ENCODE measurements around the gene GRID1. TPM values are rescaled to one million over a fixed set of nuclear protein-coding genes. Genes with fewer than 3 reads are reported as not detected.

Gene GRID1
- total RNA-seq, 1 donor: not detected

- H3K4me3 ChIP-seq (ENCODE audit: low read depth, low read length): no peak overlapping the region
- DNase-seq (ENCODE audit: low read depth): no peak
- no peak for TF ChIP-seq CTCF (IDR thresholded peaks at IDR 0.05; ENCODE audit: insufficient read depth, low read depth, low read length)
Observed at GRCh38 chr10:86298501-86299001, 68.0 kb downstream of the GRID1 start.

- TF ChIP-seq CTCF (IDR thresholded peaks at IDR 0.05; ENCODE audit: insufficient read depth, low read depth, low read length): no peak
- no peak for DNase-seq (ENCODE audit: low read depth)
- H3K4me3 ChIP-seq (ENCODE audit: low read depth, low read length): no peak overlapping the region
Observed at GRCh38 chr10:86295791-86296190, 70.8 kb downstream of the GRID1 start.

GRCh38 chr10:86295351-86295750 lies 71.2 kb downstream of the GRID1 start:
- no peak for TF ChIP-seq CTCF (IDR thresholded peaks at IDR 0.05; ENCODE audit: insufficient read depth, low read depth, low read length)
- no peak overlapping the region for H3K4me3 ChIP-seq (ENCODE audit: low read depth, low read length)
- DNase-seq (ENCODE audit: low read depth): no peak

- H3K4me3 ChIP-seq (ENCODE audit: low read depth, low read length): no peak overlapping the region
- DNase-seq (ENCODE audit: low read depth): no peak
- no peak for TF ChIP-seq CTCF (IDR thresholded peaks at IDR 0.05; ENCODE audit: insufficient read depth, low read depth, low read length)
Observed at GRCh38 chr10:86294346-86295265, 72.0 kb downstream of the GRID1 start.

GRCh38 chr10:86293396-86293791 lies 73.2 kb downstream of the GRID1 start:
- no peak overlapping the region for H3K4me3 ChIP-seq (ENCODE audit: low read depth, low read length)
- no peak for TF ChIP-seq CTCF (IDR thresholded peaks at IDR 0.05; ENCODE audit: insufficient read depth, low read depth, low read length)
- DNase-seq (ENCODE audit: low read depth): no peak

GRCh38 chr10:86292462-86293395 lies 73.9 kb downstream of the GRID1 start:
- TF ChIP-seq CTCF (IDR thresholded peaks at IDR 0.05; ENCODE audit: insufficient read depth, low read depth, low read length): no peak
- DNase-seq (ENCODE audit: low read depth): no peak
- no peak overlapping the region for H3K4me3 ChIP-seq (ENCODE audit: low read depth, low read length)

Measured in fibroblast of villous mesenchyme (primary cell).